Gastrocnemius medialis (tissue), 4 donors: ENCODE data around the gene ANTKMT. TPM values are rescaled to one million over a fixed set of nuclear protein-coding genes. Genes with fewer than 3 reads are reported as not detected.

ENCODE experiments used
- ATAC-seq, 2 donors: fragments of 150-250 bp; one replicate each; pipeline ENCODE4 v1.9.1; 2016
- DNase-seq, 2 donors: peaks; one replicate each; pipeline ENCODE4 v3.0.0-alpha.2; 2019
- H3K27ac ChIP-seq, 4 donors: fragments of 200-600 bp; sonication (generic); 1 replicate in 1 of 4; 2 replicates in 3 of 4; pipeline ENCODE4 v1.5.1; 2016 to 2018; ENCODE audit warnings: mild to moderate bottlenecking in 2 of 4, moderate library complexity in 1 of 4
- H3K27me3 ChIP-seq, 3 donors: fragments of 200-600 bp; sonication (generic) in 2 of 3; 1 replicate in 1 of 3; 2 replicates in 2 of 3; pipeline versions ENCODE4 v1.5.1 to v1.6.0; 2016 to 2019; ENCODE audit warnings: mild to moderate bottlenecking in 1 of 3, moderate library complexity in 1 of 3
- H3K36me3 ChIP-seq, 2 donors: fragments of 200-600 bp; sonication (generic) in 1 of 2; one replicate each; pipeline ENCODE4 v1.5.1; 2017 to 2018
- H3K4me1 ChIP-seq, 2 donors: fragments of 200-600 bp; sonication (generic) in 1 of 2; one replicate each; pipeline ENCODE4 v1.5.1; 2016 to 2017; ENCODE audit warnings: mild to moderate bottlenecking in 2 of 2
- H3K4me3 ChIP-seq, 4 donors: fragments of 200-600 bp; sonication (generic) in 3 of 4; 1 replicate in 1 of 4; 2 replicates in 3 of 4; pipeline ENCODE4 v1.5.1; 2016 to 2019; ENCODE audit warnings: mild to moderate bottlenecking in 2 of 4
- H3K9me3 ChIP-seq, 3 donors: fragments of 200-600 bp; sonication (generic) in 2 of 3; 1 replicate in 1 of 3; 2 replicates in 2 of 3; pipeline ENCODE4 v1.5.1; 2016 to 2019
- CTCF ChIP-seq, 5 experiments: fragments of 450-650 bp in 3 of 5; fragments of 200-600 bp in 2 of 5; sonication (generic) in 2 of 5; IDR thresholded peaks in 4 of 5; conservative IDR thresholded peaks in 1 of 5; 1 replicate in 4 of 5; 2 replicates in 1 of 5; pipeline ENCODE4 v1.5.1; 2016 to 2019; ENCODE audit warnings: antibody characterized with exemption in 5 of 5, mild to moderate bottlenecking in 3 of 5, moderate library complexity in 3 of 5
- POLR2A ChIP-seq, 2 donors: fragments of 450-650 bp; IDR thresholded peaks; one replicate each; pipeline ENCODE4 v1.6.1; 2017; ENCODE audit warnings: antibody characterized with exemption in 2 of 2, mild to moderate bottlenecking in 2 of 2, moderate library complexity in 2 of 2
- in situ Hi-C, 4 donors: fragments of 200-750 bp; cut with MboI; loops; one replicate each; pipeline versions ENCODE4 v1.15.0 to v1.8.0; 2017; ENCODE audit warnings: low sequenced_read_pairs in 4 of 4
- intact Hi-C: fragments of 100-400 bp; cut with DNase I; formaldehyde crosslinking; loops from one replicate; pipeline ENCODE4 v1.15.1; 2023; ENCODE audit warnings: low total_unique reads
- microRNA counts, 2 donors: library from miRNA; unstranded; fragments of <30 nt; microRNA quantifications; one replicate each; lab custom pipeline; 2016
- microRNA-seq, 2 donors: library from miRNA; unstranded; fragments of <30 nt; microRNA quantifications; one replicate each; pipeline ENCODE4, GENCODE V29; 2016; ENCODE audit warnings: borderline replicate concordance in 2 of 2
- total RNA-seq, 4 donors: library from RNA; depleted of rRNA; stranded (reverse); fragments of >200 nt; gene quantifications; one replicate each; pipeline versions ENCODE4 v1.1.0 to v1.2.3, GENCODE V29; 2016

ANTKMT gene
- total RNA-seq, 4 donors from 2014 or later, result 20.9 to 84.0 (median 38.7) TPM

GRCh38 chr16:769184-769784, 48.3 kb downstream of the ANTKMT start:
- Histone ChIP-seq H3K27me3 (peaks cover 0 to 20% (median 6%) of the 10 kb centered on the region in 3 donors), H3K27ac (no peak overlapping the region), H3K36me3 (no peaks in the 10 kb centered on the region), H3K4me3 (no peak overlapping the region), H3K4me1 (no peaks in the 10 kb centered on the region), H3K9me3 (no peaks in the 10 kb centered on the region)
- no peak for TF ChIP-seq POLR2A (IDR thresholded peaks at IDR 0.05)
- no peak for TF ChIP-seq CTCF (IDR thresholded peaks at IDR 0.05 in 4 of 5, conservative IDR thresholded peaks at IDR 0.05 in 1 of 5)
- no peak for ATAC-seq
- in situ Hi-C loops (no loop called here), intact Hi-C loops (no loop called here)
- no peak for DNase-seq

GRCh38 chr16:769934-770333, 49.0 kb downstream of the ANTKMT start:
- no peak for ATAC-seq
- no peaks in the 10 kb centered on the region for H3K9me3 ChIP-seq
- H3K27me3 ChIP-seq, result peaks cover 0 to 14% (median 6%) of the 10 kb centered on the region in 3 donors
- TF ChIP-seq CTCF (IDR thresholded peaks at IDR 0.05 in 4 of 5, conservative IDR thresholded peaks at IDR 0.05 in 1 of 5) (no peak), POLR2A (IDR thresholded peaks at IDR 0.05) (no peak)
- in situ Hi-C loops (no loop called here), intact Hi-C loops (no loop called here)
- H3K27ac ChIP-seq, result no peak overlapping the region
- DNase-seq, result no peak
- no peaks in the 10 kb centered on the region for H3K36me3 ChIP-seq
- no peaks in the 10 kb centered on the region for H3K4me1 ChIP-seq
- no peak overlapping the region for H3K4me3 ChIP-seq

- Histone ChIP-seq H3K4me1 (no peaks in the 10 kb centered on the region), H3K27me3 (peaks cover 0 to 9% (median 6%) of the 10 kb centered on the region in 3 donors), H3K9me3 (no peaks in the 10 kb centered on the region), H3K36me3 (no peaks in the 10 kb centered on the region), H3K27ac (no peak overlapping the region), H3K4me3 (no peak overlapping the region)
- no peak for ATAC-seq
- DNase-seq, result no peak
- intact Hi-C loops, result no loop called here
- TF ChIP-seq POLR2A (IDR thresholded peaks at IDR 0.05) (no peak), CTCF (IDR thresholded peaks at IDR 0.05 in 4 of 5, conservative IDR thresholded peaks at IDR 0.05 in 1 of 5) (no peak)
- in situ Hi-C loops, result no loop called here
Measured at GRCh38 chr16:770411-770810, 49.5 kb downstream of the ANTKMT start.

MicroRNAs encoded within 50 kb of the gene (microRNA counts, 767-probe panel; counts per million panel counts)
- microRNA hsa-miR-662 (lab: Ali Mortazavi, UCI), result 356 to 448 counts per million in 2 donors

Small RNAs within 50 kb of the gene (microRNA-seq; reads per million reads assigned to microRNA genes)
- 0 reads per million in 2 donors for gene MIR662

Other genes with a start within 250 kb of the ANTKMT start
- 10 to 100 TPM; 22.3 to 37.8 (median 27.4) TPM for gene CAPN15, start 193.4 kb upstream of the ANTKMT start, total RNA-seq
- gene PRR35, start 160.8 kb upstream of the ANTKMT start, total RNA-seq, result not detected
- gene NHLRC4, start 154.1 kb upstream of the ANTKMT start, total RNA-seq, result under 1 TPM; 0.42 to 0.56 (median 0.48) TPM
- 10 to 100 TPM; 22.2 to 47.3 (median 38.5) TPM for gene PIGQ, start 151.2 kb upstream of the ANTKMT start, total RNA-seq
- 10 to 100 TPM; 15.6 to 29.3 (median 21.4) TPM for gene RAB40C, start 131.1 kb upstream of the ANTKMT start, total RNA-seq
- gene WFIKKN1, start 90.2 kb upstream of the ANTKMT start, total RNA-seq, result 1 to 10 TPM in 3 of 4 donors, under 1 TPM in 1; 0.12 to 3.2 (median 1.3) TPM
- gene METTL26, start 84.8 kb upstream of the ANTKMT start, total RNA-seq, result 100 to 1,000 TPM; 114 to 212 (median 141) TPM
- gene MCRIP2, start 79.3 kb upstream of the ANTKMT start, total RNA-seq, result 100 to 1,000 TPM in 3 of 4 donors, 10 to 100 TPM in 1; 59.6 to 155 (median 114) TPM
- 1 to 10 TPM; 2.9 to 9.8 (median 6.5) TPM for gene WDR90, start 71.8 kb upstream of the ANTKMT start, total RNA-seq
- 10 to 100 TPM; 20.9 to 41.6 (median 27.3) TPM for gene RHOT2, start 53.0 kb upstream of the ANTKMT start, total RNA-seq
- under 1 TPM in 1 of 4 donors, not detected in 3; 0.31 TPM for gene RHBDL1, start 45.5 kb upstream of the ANTKMT start, total RNA-seq
- gene STUB1, start 40.7 kb upstream of the ANTKMT start, total RNA-seq, result 100 to 1,000 TPM; 144 to 229 (median 204) TPM
- gene JMJD8, start 36.8 kb upstream of the ANTKMT start, total RNA-seq, result 10 to 100 TPM; 22.8 to 81.8 (median 41.0) TPM
- 10 to 100 TPM; 11.0 to 19.5 (median 16.8) TPM for gene WDR24, start 30.7 kb upstream of the ANTKMT start, total RNA-seq
- not detected for gene FBXL16, start 15.3 kb upstream of the ANTKMT start, total RNA-seq
- 10 to 100 TPM; 24.4 to 42.1 (median 33.3) TPM for gene METRN, start 6.0 kb upstream of the ANTKMT start, total RNA-seq
- gene CCDC78, start 5.3 kb downstream of the ANTKMT start, total RNA-seq, result not detected
- under 1 TPM in 2 of 4 donors, not detected in 2; 0.27 to 0.42 TPM for gene HAGHL, start 6.0 kb downstream of the ANTKMT start, total RNA-seq
- 10 to 100 TPM; 16.1 to 48.5 (median 21.6) TPM for gene CIAO3, start 19.9 kb downstream of the ANTKMT start, total RNA-seq
- not detected for gene MSLN, start 39.6 kb downstream of the ANTKMT start, total RNA-seq
- 10 to 100 TPM in 2 of 4 donors, 1 to 10 TPM in 2; 7.8 to 23.8 (median 15.2) TPM for gene RPUSD1, start 67.2 kb downstream of the ANTKMT start, total RNA-seq
- gene CHTF18, start 67.5 kb downstream of the ANTKMT start, total RNA-seq, result 1 to 10 TPM in 2 of 4 donors, under 1 TPM in 2; 0.44 to 5.8 (median 3.1) TPM
- not detected for gene GNG13, start 79.6 kb downstream of the ANTKMT start, total RNA-seq
- 10 to 100 TPM in 2 of 4 donors, 1 to 10 TPM in 2; 7.7 to 15.8 (median 10.2) TPM for gene LMF1, start 249.8 kb downstream of the ANTKMT start, total RNA-seq